Measurements from ENCODE around the gene MAGI1.

DNA sequence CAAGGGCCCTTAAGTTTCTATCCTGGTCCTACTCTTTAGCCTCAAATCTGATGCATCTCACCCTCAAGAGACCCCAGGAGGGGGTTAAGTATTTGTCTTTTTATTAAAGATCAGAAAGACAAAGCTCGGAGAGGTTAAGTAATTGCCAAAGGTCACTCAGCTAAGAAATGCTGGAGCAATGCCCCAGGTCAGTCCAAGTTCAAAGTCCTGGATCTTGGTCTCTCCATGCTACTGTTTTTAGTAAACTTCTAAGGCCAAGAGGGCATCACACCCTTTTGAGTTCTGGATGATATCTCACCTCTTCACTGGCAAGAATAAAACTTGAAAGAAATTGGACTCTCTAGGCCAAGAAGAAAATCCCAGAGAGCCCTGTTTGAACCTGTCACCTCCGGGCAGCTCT, 488.6 kb downstream of the MAGI1 start:
- TF ChIP-seq POLR2A (IDR thresholded peaks at IDR 0.05; ENCODE audit: low read depth, low read length) (no peak), TAF1 (IDR thresholded peaks at IDR 0.05; ENCODE audit: borderline replicate concordance, low read depth, low read length) (no peak)

Measured in GM12892 (cell line).